Endodermal cell (in vitro differentiated cells): Measurements from ENCODE around the gene ACSL3. TPM values are rescaled to one million over a fixed set of nuclear protein-coding genes. Genes with fewer than 3 reads are reported as not detected.

Experiments
- DNase-seq: peaks from one replicate; pipeline ENCODE4 v3.0.0-alpha.2; 2017
- H3K27ac ChIP-seq: 2 replicates; pipeline ENCODE4 v1.5.1; 2013; ENCODE audit warnings: mild to moderate bottlenecking, low read depth, low read length, moderate library complexity
- H3K27me3 ChIP-seq: 2 replicates; pipeline ENCODE4 v1.6.1; 2013; ENCODE audit warnings: mild to moderate bottlenecking, low read length, moderate library complexity; ENCODE audit not compliant: insufficient read depth, control insufficient read depth, poor library complexity, severe bottlenecking
- H3K36me3 ChIP-seq: 2 replicates; pipeline ENCODE4 v1.7.0; 2013; ENCODE audit warnings: mild to moderate bottlenecking, low read length, moderate library complexity; ENCODE audit not compliant: control insufficient read depth, insufficient read depth
- H3K4me1 ChIP-seq: one replicate; pipeline ENCODE4 v1.7.0; 2013; ENCODE audit warnings: low read length; ENCODE audit not compliant: control insufficient read depth, insufficient read depth
- H3K4me3 ChIP-seq: 2 replicates; pipeline ENCODE4 v1.5.1; 2013; ENCODE audit warnings: mild to moderate bottlenecking, low read length, moderate library complexity
- H3K9ac ChIP-seq: 2 replicates; pipeline ENCODE4 v1.6.1; 2013; ENCODE audit warnings: mild to moderate bottlenecking, low read length, moderate library complexity; ENCODE audit not compliant: poor library complexity, severe bottlenecking; ENCODE audit errors: extremely low read depth
- H3K9me3 ChIP-seq: 2 replicates; pipeline ENCODE4 v1.6.1; 2013; ENCODE audit warnings: mild to moderate bottlenecking, low read length, moderate library complexity; ENCODE audit not compliant: control insufficient read depth
- H3K27ac Mint-ChIP-seq: 2 replicates; pipeline ENCODE4 v1.8.0; 2020; ENCODE audit warnings: mixed read lengths
- H3K27me3 Mint-ChIP-seq: 2 replicates; pipeline ENCODE4 v1.8.0; 2021; ENCODE audit warnings: mild to moderate bottlenecking, mixed read lengths; ENCODE audit not compliant: insufficient read depth
- H3K36me3 Mint-ChIP-seq: 2 replicates; pipeline ENCODE4 v1.8.0; 2020; ENCODE audit warnings: low read depth, mixed read lengths
- H3K4me1 Mint-ChIP-seq: 2 replicates; pipeline ENCODE4 v1.8.0; 2020; ENCODE audit warnings: mixed read lengths
- H3K4me3 Mint-ChIP-seq: 2 replicates; pipeline ENCODE4 v1.8.0; 2020; ENCODE audit warnings: mild to moderate bottlenecking, moderate library complexity, mixed read lengths
- H3K9me3 Mint-ChIP-seq: 2 replicates; pipeline ENCODE4 v1.8.0; 2020; ENCODE audit warnings: mild to moderate bottlenecking, mixed read lengths
- CTCF ChIP-seq: fragments of 200-600 bp; sonication (generic); conservative IDR thresholded peaks from 2 replicates; pipeline ENCODE4 v1.5.0; 2021; ENCODE audit warnings: antibody characterized with exemption, mild to moderate bottlenecking
- WGBS, 2 experiments: methylation state at CpG; one replicate each; pipeline versions ENCODE4 v1.1.5 to v1.1.7; 2013; ENCODE audit warnings: missing lambda C conversion rate in 2 of 2, mixed read lengths in 1 of 2; ENCODE audit not compliant: insufficient coverage in 1 of 2, insufficient read length in 1 of 2; 5-methylcytosine and 5-hydroxymethylcytosine counted together
- total RNA-seq, 2 donors: library from RNA; stranded (reverse); fragmentation: NEBNext Ultra II Directional in 1 of 2; extraction: Animal tissue kit (Norgen Biotek cat#: 25700) in 1 of 2; gene quantifications; 2 replicates in 1 of 2; 3 replicates in 1 of 2; pipeline ENCODE4 v1.2.1, GENCODE V29; 2021

ACSL3 gene
- total RNA-seq, 2 donors from 2014 or later: 65.2 to 65.7 TPM

DNA sequence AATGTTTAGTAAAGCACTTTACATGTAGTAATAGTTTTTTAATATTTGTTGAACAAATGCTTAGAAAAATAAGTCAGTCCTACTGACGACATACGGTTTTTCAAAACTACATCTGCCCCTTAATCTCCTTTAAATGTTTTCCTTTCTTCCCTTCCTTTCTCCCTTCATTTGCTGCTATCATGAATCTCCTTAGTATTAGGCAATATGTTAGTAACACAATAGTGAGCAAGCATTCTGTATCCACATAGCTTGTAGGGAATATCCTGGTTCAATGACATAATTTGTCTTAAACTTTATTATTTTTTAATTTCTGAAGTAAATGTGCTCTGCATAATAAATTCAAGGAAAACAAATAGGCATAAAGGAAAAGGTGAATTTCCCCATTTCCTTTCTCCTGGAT lies 79.1 kb downstream of the ACSL3 start:
- 95% methylated on average over 2 of the region's 2 CpGs; no CpG with 5 or more reads in 1 of the 2 experiments for WGBS, 2 experiments
- H3K4me1 ChIP-seq: no peaks in the 10 kb centered on the region
- no peaks in the 10 kb centered on the region for H3K27me3 ChIP-seq
- H3K27ac ChIP-seq: no peak overlapping the region
- no peak for TF ChIP-seq CTCF
- Mint-ChIP-seq H3K36me3 (peaks cover 29% of the 10 kb centered on the region), H3K4me1 (no peaks in the 10 kb centered on the region), H3K27ac (no peak overlapping the region), H3K9me3 (peaks cover 12% of the 10 kb centered on the region), H3K27me3 (no peaks in the 10 kb centered on the region), H3K4me3 (no peak overlapping the region)
- no peak for DNase-seq
- peaks cover 23% of the 10 kb centered on the region for H3K9me3 ChIP-seq
- H3K4me3 ChIP-seq: no peak overlapping the region
- no peak overlapping the region for H3K9ac ChIP-seq
- peaks cover 18% of the 10 kb centered on the region for H3K36me3 ChIP-seq

DNA sequence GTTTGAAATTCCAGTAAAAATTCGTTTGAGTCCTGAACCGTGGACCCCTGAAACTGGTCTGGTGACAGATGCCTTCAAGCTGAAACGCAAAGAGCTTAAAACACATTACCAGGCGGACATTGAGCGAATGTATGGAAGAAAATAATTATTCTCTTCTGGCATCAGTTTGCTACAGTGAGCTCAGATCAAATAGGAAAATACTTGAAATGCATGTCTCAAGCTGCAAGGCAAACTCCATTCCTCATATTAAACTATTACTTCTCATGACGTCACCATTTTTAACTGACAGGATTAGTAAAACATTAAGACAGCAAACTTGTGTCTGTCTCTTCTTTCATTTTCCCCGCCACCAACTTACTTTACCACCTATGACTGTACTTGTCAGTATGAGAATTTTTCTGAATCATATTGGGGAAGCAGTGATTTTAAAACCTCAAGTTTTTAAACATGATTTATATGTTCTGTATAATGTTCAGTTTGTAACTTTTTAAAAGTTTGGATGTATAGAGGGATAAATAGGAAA lies 80.7 kb downstream of the ACSL3 start:
- H3K9me3 ChIP-seq: peaks cover 23% of the 10 kb centered on the region
- no peak for DNase-seq
- no peaks in the 10 kb centered on the region for H3K27me3 ChIP-seq
- no peaks in the 10 kb centered on the region for H3K4me1 ChIP-seq
- Mint-ChIP-seq H3K4me3 (no peak overlapping the region), H3K36me3 (peaks cover 19% of the 10 kb centered on the region), H3K27me3 (no peaks in the 10 kb centered on the region), H3K9me3 (peaks cover 11% of the 10 kb centered on the region), H3K27ac (no peak overlapping the region), H3K4me1 (no peaks in the 10 kb centered on the region)
- H3K9ac ChIP-seq: no peak overlapping the region
- no peak overlapping the region for H3K4me3 ChIP-seq
- WGBS, 2 experiments: 87 to 93% methylated on average over 4 to 7 of the region's 7 CpGs
- TF ChIP-seq CTCF: no peak
- H3K27ac ChIP-seq: no peak overlapping the region
- peaks cover 8% of the 10 kb centered on the region for H3K36me3 ChIP-seq

- no peaks in the 10 kb centered on the region for H3K27me3 ChIP-seq
- H3K4me3 ChIP-seq: no peak overlapping the region
- no peak for TF ChIP-seq CTCF
- H3K27ac ChIP-seq: no peak overlapping the region
- peaks cover 5% of the 10 kb centered on the region for H3K36me3 ChIP-seq
- H3K27me3 Mint-ChIP-seq: no peaks in the 10 kb centered on the region
- no peaks in the 10 kb centered on the region for H3K4me1 Mint-ChIP-seq
- no peak for DNase-seq
- H3K4me3 Mint-ChIP-seq: no peak overlapping the region
- H3K9ac ChIP-seq: no peak overlapping the region
- WGBS, 2 experiments: 85% methylated on average over 2 of the region's 3 CpGs; no CpG with 5 or more reads in 1 of the 2 experiments
- peaks cover 4% of the 10 kb centered on the region for H3K9me3 Mint-ChIP-seq
- H3K36me3 Mint-ChIP-seq: peaks cover 9% of the 10 kb centered on the region
- no peaks in the 10 kb centered on the region for H3K4me1 ChIP-seq
- no peak overlapping the region for H3K27ac Mint-ChIP-seq
- H3K9me3 ChIP-seq: peaks cover 13% of the 10 kb centered on the region
Measured at GRCh38 chr2:222942561-222942960, 81.7 kb downstream of the ACSL3 start.
